GM21360 (cell line): Measurements from ENCODE around the gene MFF.
"Not testable (repeated sequence)": the region's sequence is repeated elsewhere in the genome, so short reads cannot be mapped to it uniquely, and the experiment has no call there.

Source experiments
- ATAC-seq: cut with Tn5 transposase; IDR thresholded peaks from one replicate; pipeline ENCODE4 v1.9.1; 2021; ENCODE audit warnings: mild to moderate bottlenecking, moderate library complexity; ENCODE audit not compliant: unreplicated experiment

Gene MFF

GRCh38 chr2:227376656-227377396, 51.8 kb downstream of the MFF start:
- no peak for ATAC-seq

GRCh38 chr2:227377467-227378351, 52.7 kb downstream of the MFF start:
- ATAC-seq = no peak

GRCh38 chr2:227378371-227378782, 53.3 kb downstream of the MFF start:
- ATAC-seq = no peak

GRCh38 chr2:227379095-227379494, 54.0 kb downstream of the MFF start, which contains the start of gene TM4SF20:
Gene TM4SF20, minus strand, starts transcription at chr2:227379306. Its CDS starts 38 bp downstream, at chr2:227379268.
- no peak for ATAC-seq

DNA sequence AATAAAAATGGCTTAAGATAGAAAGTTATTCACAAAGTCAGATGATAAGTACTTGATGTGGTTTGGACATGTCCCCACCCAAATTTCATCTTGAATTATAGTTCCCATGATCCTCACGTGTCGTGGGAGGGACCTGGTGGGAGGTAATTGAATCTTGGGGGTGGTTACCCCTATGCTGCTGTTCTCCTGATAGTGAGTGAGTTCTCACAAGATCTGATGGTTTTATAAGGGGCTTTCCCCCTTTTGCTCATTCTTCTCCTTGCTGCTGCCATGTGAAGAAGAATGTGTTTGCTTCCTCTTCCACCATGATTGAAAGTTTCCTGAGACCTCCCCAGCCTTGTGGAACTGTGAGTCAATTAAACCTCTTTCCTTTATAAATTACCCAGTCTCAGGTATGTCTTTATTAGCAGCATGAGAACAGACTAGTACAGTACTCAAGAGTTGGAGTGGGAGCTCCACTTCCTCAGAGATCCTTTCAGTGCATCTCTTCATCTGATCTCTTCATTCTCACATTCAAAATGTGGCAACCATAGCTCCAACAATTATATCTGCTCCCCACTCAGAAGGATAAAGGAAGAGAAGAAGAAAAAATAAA, 57.3 kb downstream of the MFF start:
- ATAC-seq = not testable (repeated sequence)

DNA sequence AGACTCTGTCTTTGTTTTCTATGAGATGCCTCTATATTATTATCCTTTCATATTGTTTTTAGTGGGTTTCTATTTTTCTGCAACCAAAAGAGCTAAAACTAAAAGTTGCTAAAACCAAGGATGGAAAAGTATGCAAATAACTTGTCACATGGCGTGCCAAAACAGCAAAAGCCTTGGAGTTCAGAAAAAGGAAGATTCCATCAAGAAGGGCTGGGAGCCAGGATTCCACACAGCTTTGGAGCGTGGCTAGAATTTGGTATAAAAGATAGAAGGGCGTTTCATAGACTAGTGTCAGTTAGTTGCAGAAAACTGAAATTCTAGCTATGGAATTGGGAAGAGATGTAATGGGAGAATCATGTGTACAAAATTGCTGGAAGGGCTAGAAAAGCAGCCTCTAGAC, 58.6 kb downstream of the MFF start:
- ATAC-seq = no peak

- no peak for ATAC-seq
These were observed 61.6 kb downstream of the MFF start for GRCh38 chr2:227386630-227387029.

GRCh38 chr2:227387583-227387982, 62.5 kb downstream of the MFF start, which contains the start of gene SCYGR1:
Gene SCYGR1, minus strand, starts transcription at chr2:227387949. Its CDS starts 0 bp downstream, at chr2:227387949.
- ATAC-seq = not testable (repeated sequence)

GRCh38 chr2:227388537-227389011, 63.5 kb downstream of the MFF start:
- no peak for ATAC-seq

GRCh38 chr2:227389231-227389630, 64.2 kb downstream of the MFF start:
- no peak for ATAC-seq

- no peak for ATAC-seq
These were observed 64.6 kb downstream of the MFF start for GRCh38 chr2:227389661-227390060.

GRCh38 chr2:227390468-227391256, 65.6 kb downstream of the MFF start:
- no peak for ATAC-seq

GRCh38 chr2:227394401-227394800, 69.3 kb downstream of the MFF start:
- no peak for ATAC-seq

GRCh38 chr2:227395556-227395955, 70.5 kb downstream of the MFF start:
- no peak for ATAC-seq

GRCh38 chr2:227397562-227397961, 72.5 kb downstream of the MFF start:
- no peak for ATAC-seq

DNA sequence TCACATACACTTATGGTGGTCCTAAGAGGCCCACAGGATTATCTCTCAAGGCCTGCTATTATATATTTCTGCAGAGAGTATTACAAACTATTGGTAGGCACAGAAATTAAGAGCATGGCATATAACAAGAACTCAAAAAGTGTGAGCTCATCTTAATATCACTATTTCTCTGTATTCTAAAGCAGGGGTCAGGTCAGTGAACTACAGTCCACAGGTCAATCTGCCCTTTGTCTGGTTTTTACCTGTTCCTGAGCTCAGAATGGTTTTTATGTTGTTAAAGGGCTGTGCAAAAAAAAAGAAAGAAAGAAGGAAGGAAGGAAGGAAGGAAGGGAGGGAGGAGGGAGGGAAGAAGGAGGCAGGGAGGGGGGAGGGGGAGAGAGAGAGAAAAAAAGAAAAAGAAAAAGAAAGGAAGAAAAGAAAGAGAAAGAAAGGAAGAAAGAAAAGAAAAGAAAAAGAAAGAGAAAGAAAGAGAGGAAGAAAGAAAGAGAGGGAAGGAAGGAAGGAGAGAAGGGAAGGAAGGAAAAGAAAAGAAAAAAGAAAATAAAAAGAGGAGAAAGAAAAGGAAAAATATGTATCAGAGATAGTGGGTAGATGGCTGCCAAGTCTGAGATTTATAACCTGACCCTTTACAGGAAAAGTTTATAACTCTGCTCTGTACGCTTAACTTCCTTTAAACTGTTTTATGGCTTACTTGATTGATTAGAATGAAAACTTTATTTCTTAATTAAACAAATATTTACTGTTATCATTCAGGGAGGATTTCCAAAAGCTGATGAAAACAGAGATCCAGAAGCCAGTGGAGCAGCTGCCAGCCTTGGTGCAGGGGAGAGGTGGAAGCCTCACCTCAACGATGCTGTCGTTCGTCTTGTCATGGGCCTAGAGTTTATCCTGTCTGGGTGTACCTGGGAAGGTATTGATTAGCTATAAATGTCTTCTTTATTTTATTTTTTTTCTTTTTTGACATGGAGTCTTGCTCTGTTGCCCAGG, 73.9 kb downstream of the MFF start:
- ATAC-seq = no peak

DNA sequence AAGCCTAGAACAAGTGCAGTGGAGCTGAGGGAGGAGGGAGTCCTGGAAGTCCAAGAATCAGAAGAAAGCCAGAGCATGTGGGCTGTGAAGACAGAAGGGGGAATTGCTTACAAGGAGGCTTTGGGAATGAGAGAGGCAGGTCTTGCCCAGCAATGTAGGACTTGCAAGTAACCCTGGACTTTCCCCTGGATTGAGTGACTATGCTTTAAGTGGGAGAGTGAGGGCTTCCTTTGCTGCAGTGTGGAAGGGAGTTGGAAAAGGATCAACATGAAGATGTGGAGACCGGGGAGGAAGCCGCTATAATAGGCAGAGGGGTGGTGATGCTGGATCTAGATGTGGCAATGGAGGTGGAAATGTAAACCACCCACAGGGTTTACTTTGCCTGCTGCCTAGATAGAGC, 76.5 kb downstream of the MFF start:
- ATAC-seq = no peak

DNA sequence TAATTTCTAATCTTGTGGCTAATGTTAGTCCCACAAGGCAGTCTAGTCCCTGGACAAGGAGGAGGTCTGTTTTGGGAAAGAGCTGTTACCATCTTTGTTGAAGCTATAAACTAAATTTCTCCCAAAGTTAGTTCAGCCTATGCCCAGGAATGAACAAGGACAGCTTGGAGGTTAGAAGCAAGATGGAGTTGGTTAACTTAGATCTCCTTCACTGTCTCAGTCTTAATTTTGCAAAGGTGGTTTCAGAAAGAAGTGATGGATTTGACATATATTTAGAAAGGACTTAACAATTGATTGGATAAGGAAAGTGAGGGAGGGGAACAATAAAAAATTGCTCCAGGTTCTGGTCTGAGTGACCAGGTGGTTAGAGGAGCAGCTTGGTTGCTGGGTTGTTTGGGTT, 77.3 kb downstream of the MFF start:
- ATAC-seq = no peak

GRCh38 chr2:227402959-227403358, 77.9 kb downstream of the MFF start:
- ATAC-seq = no peak
